Endothelial cell of umbilical vein (primary cell): Measurements from ENCODE around the gene COX10. TPM values are rescaled to one million over a fixed set of nuclear protein-coding genes. Genes with fewer than 3 reads are reported as not detected.

Experiments used
- BruUV-seq: library from RNA; stranded (reverse); fragments of 400-500 nt; replicated peaks from 2 replicates; lab custom pipeline; 2021; lab: Mats Ljungman, UMichigan
- CTCF ChIA-PET: fragments of 300-600, 350-600 bp; sonication (Branson Sonifier 250); formaldehyde crosslinking; loops from one replicate; lab custom pipeline; 2021; ENCODE audit warnings: antibody characterized with exemption, inconsistent platforms; lab: Charles Lee
- POLR2A ChIA-PET: fragments of 300-600, 350-600 bp; sonication (Branson Sonifier 250); formaldehyde crosslinking; loops from one replicate; lab custom pipeline; 2021; ENCODE audit warnings: antibody characterized with exemption, inconsistent platforms; lab: Charles Lee
- DNase-seq: peaks from one replicate; pipeline ENCODE4 v3.0.0-alpha.2; 2011; ENCODE audit warnings: low read depth, low spot score
- FAIRE-seq: peaks from 2 replicates; lab custom pipeline; 2011; peaks lifted over from hg19 to GRCh38; lab: Jason Lieb, UNC
- H2AFZ ChIP-seq: 2 replicates; pipeline ENCODE4 v1.6.0; 2012; ENCODE audit warnings: low read depth, low read length, control low read depth, inconsistent platforms
- H3K27ac ChIP-seq: 2 replicates; pipeline ENCODE4 v1.5.1; 2011; ENCODE audit warnings: low read depth, mild to moderate bottlenecking, control low read depth, low read length, moderate library complexity; ENCODE audit not compliant: insufficient read depth
- H3K27me3 ChIP-seq, 2 experiments: 2 replicates each; pipeline versions ENCODE4 v1.6.0 to v1.6.1; 2011; ENCODE audit warnings: low read length in 2 of 2, mixed read lengths in 1 of 2; ENCODE audit not compliant: control insufficient read depth in 2 of 2, insufficient read depth in 2 of 2
- H3K36me3 ChIP-seq, 2 experiments: 2 replicates in 1 of 2; 3 replicates in 1 of 2; pipeline ENCODE4 v1.5.1; 2011; ENCODE audit warnings: low read length in 2 of 2, mild to moderate bottlenecking in 1 of 2, moderate library complexity in 1 of 2; ENCODE audit not compliant: control insufficient read depth in 2 of 2, insufficient read depth in 2 of 2; ENCODE audit errors: extremely low read depth in 1 of 2
- H3K4me1 ChIP-seq: 3 replicates; pipeline ENCODE4 v1.5.1; 2011; ENCODE audit warnings: mild to moderate bottlenecking, low read length; ENCODE audit not compliant: control insufficient read depth, insufficient read depth; ENCODE audit errors: extremely low read depth
- H3K4me2 ChIP-seq: 2 replicates; pipeline ENCODE4 v1.6.1; 2011; ENCODE audit warnings: low read length, control low read depth, mixed read lengths; ENCODE audit not compliant: insufficient read depth
- H3K4me3 ChIP-seq, 3 experiments: fragments of 200-600 bp in 1 of 3; sonication (generic), shearing (Covaris generic) in 1 of 3; replicated peaks in 1 of 3; 2 replicates each; pipeline ENCODE4 v1.5.1; 2011 to 2016; ENCODE audit warnings: control low read depth in 3 of 3, low read length in 3 of 3, mild to moderate bottlenecking in 2 of 3, inconsistent platforms in 1 of 3, low read depth in 1 of 3, moderate library complexity in 1 of 3; ENCODE audit not compliant: insufficient read depth in 1 of 3
- H3K79me2 ChIP-seq: 2 replicates; pipeline ENCODE4 v1.6.0; 2012; ENCODE audit warnings: low read length, inconsistent platforms; ENCODE audit not compliant: control insufficient read depth, insufficient read depth
- H3K9ac ChIP-seq: replicated peaks from 2 replicates; pipeline ENCODE3; 2011; ENCODE audit warnings: low read length, control low read depth; ENCODE audit not compliant: insufficient read depth; ENCODE audit errors: extremely low read depth
- H3K9me1 ChIP-seq: replicated peaks from 3 replicates; pipeline ENCODE4 v1.6.0; 2011; ENCODE audit warnings: mild to moderate bottlenecking, low read length; ENCODE audit not compliant: control insufficient read depth, insufficient read depth; ENCODE audit errors: extremely low read depth
- H3K9me3 ChIP-seq: replicated peaks from 2 replicates; pipeline ENCODE4 v1.5.1; 2012; ENCODE audit warnings: low read length, inconsistent platforms; ENCODE audit not compliant: control insufficient read depth, insufficient read depth
- H4K20me1 ChIP-seq: replicated peaks from 2 replicates; pipeline ENCODE3; 2011; ENCODE audit warnings: mild to moderate bottlenecking, low read length; ENCODE audit not compliant: control insufficient read depth, insufficient read depth; ENCODE audit errors: extremely low read depth
- CTCF ChIP-seq, 2 donors: IDR thresholded peaks; 1 replicate in 1 of 2; 2 replicates in 1 of 2; pipeline ENCODE4 v1.5.1; 2011; ENCODE audit warnings: low read length in 2 of 2, mild to moderate bottlenecking in 2 of 2, moderate library complexity in 2 of 2, control low read depth in 1 of 2, inconsistent platforms in 1 of 2, low read depth in 1 of 2; ENCODE audit not compliant: insufficient read depth in 1 of 2; ENCODE audit errors: extremely low read depth in 1 of 2
- EZH2 ChIP-seq: IDR thresholded peaks from 2 replicates; pipeline ENCODE4 v1.6.1; 2012; ENCODE audit warnings: borderline replicate concordance, low read depth, mild to moderate bottlenecking, moderate library complexity, low read length, inconsistent platforms; ENCODE audit not compliant: severe bottlenecking
- FOS ChIP-seq: IDR thresholded peaks from 2 replicates; pipeline ENCODE4 v1.6.1; 2011; ENCODE audit warnings: mild to moderate bottlenecking, low read length, moderate library complexity, borderline replicate concordance; ENCODE audit not compliant: insufficient read depth
- GATA2 ChIP-seq: IDR thresholded peaks from 2 replicates; pipeline ENCODE4 v1.7.0; 2011; ENCODE audit warnings: low read depth, mild to moderate bottlenecking, moderate library complexity, mixed read lengths, low read length; ENCODE audit not compliant: insufficient read length, insufficient read depth
- JUN ChIP-seq: IDR thresholded peaks from 2 replicates; pipeline ENCODE4 v1.6.1; 2011; ENCODE audit warnings: borderline replicate concordance, low read depth; ENCODE audit not compliant: insufficient read length, insufficient read depth
- MAX ChIP-seq: IDR thresholded peaks from 2 replicates; pipeline ENCODE4 v1.6.1; 2011; ENCODE audit not compliant: insufficient read depth, insufficient read length
- MYC ChIP-seq: IDR thresholded peaks from one replicate; pipeline ENCODE4 v1.6.1; 2011; ENCODE audit warnings: mild to moderate bottlenecking, low read depth, low read length
- POLR2A ChIP-seq: IDR thresholded peaks from 2 replicates; pipeline ENCODE4 v1.6.1; 2012; ENCODE audit warnings: low read depth, mild to moderate bottlenecking, control low read depth, low read length
- POLR2AphosphoS5 ChIP-seq: IDR thresholded peaks from 2 replicates; pipeline ENCODE4 v1.6.1; 2012; ENCODE audit warnings: low read depth, mild to moderate bottlenecking, control low read depth, low read length, moderate library complexity; ENCODE audit not compliant: insufficient read depth
- dilution Hi-C: fragments of 300-500 bp; cut with MboI; formaldehyde crosslinking; loops from one replicate; pipeline ENCODE4 v1.15.0; 2019; ENCODE audit warnings: low sequenced_read_pairs; ENCODE audit not compliant: extremely low pct_ligation_motif_present
- intact Hi-C: fragments of 100-400 bp; cut with micrococcal nuclease; formaldehyde crosslinking; loops from one replicate; pipeline ENCODE4 v1.10.0; 2022
- polyA plus RNA-seq, 4 experiments: library from polyadenylated mRNA; depleted of rRNA in 3 of 4; stranded (reverse) in 3 of 4; unstranded in 1 of 4; fragments of >200 nt; gene quantifications; 2 replicates each; pipeline versions ENCODE4 v1.2.1 to v1.2.3, GENCODE V29; 2011 to 2012; ENCODE audit warnings: missing spikeins in 1 of 4
- total RNA-seq: library from RNA; stranded (reverse); gene quantifications from 2 replicates; pipeline ENCODE4 v1.2.3, GENCODE V29; 2021

COX10 gene
- total and polyA plus RNA-seq, 2 donors (not counting 3 experiments of a cell fraction or from before 2014, with no cell fraction given) = 9.8 to 12.1 TPM

GRCh38 chr17:14201988-14202380 is 132.7 kb downstream of the COX10 start:
- no peak for FAIRE-seq
- Histone ChIP-seq H3K9me3 (no peaks in the 10 kb centered on the region), H2AFZ (no peak overlapping the region), H3K9ac (no peak overlapping the region), H3K4me2 (no peak overlapping the region), H3K27ac (no peak overlapping the region), H3K9me1 (no peaks in the 10 kb centered on the region), H3K27me3 (no peaks in the 10 kb centered on the region), H4K20me1 (no peaks in the 10 kb centered on the region), H3K4me1 (peaks cover 7% of the 10 kb centered on the region), H3K4me3 (no peak overlapping the region), H3K79me2 (no peaks in the 10 kb centered on the region), H3K36me3 (no peaks in the 10 kb centered on the region)
- ChIA-PET CTCF (no interaction called here), POLR2A (no interaction called here)
- intact Hi-C loops (no loop called here), dilution Hi-C loops (no loop called here)
- BruUV-seq = no TSS peak
- no peak for DNase-seq
- TF ChIP-seq MYC (no peak), MAX (no peak), JUN (no peak), POLR2AphosphoS5 (no peak), CTCF (IDR thresholded peaks at IDR 0.05; ENCODE audit: extremely low read depth in 1 of 2, insufficient read depth in 1 of 2, low read depth in 1 of 2, low read length in 2 of 2) (no peak), FOS (no peak), GATA2 (no peak), POLR2A (no peak), EZH2 (no peak)
